Pancreas (tissue), 10 donors: ENCODE measurements around the gene FLAD1. TPM values are rescaled to one million over a fixed set of nuclear protein-coding genes. Genes with fewer than 3 reads are reported as not detected.

Source experiments
- ATAC-seq, 4 donors: fragments of 200-7000 bp; cut with Tn5 transposase; one replicate each; pipeline versions ENCODE4 v1.8.0 to v1.9.1; 2020; ENCODE audit warnings: mild to moderate bottlenecking in 4 of 4, moderate library complexity in 4 of 4
- DNase-seq, 6 donors: peaks; one replicate each; pipeline ENCODE4 v3.0.0-alpha.2; 2020
- FAIRE-seq: peaks from 2 replicates; lab custom pipeline; 2012; peaks lifted over from hg19 to GRCh38; lab: Jason Lieb, UNC
- H3K27ac ChIP-seq, 4 donors: fragments of 200-600 bp; sonication (generic); 1 replicate in 3 of 4; 2 replicates in 1 of 4; pipeline versions ENCODE4 v1.5.0 to v1.8.0; 2020
- H3K27me3 ChIP-seq, 4 donors: fragments of 200-600 bp; one replicate each; pipeline ENCODE4 v1.8.0; 2021
- H3K36me3 ChIP-seq, 3 donors: fragments of 200-600 bp; sonication (generic) in 1 of 3; one replicate each; pipeline versions ENCODE4 v1.5.0 to v1.8.0; 2020 to 2021
- H3K4me1 ChIP-seq, 3 donors: fragments of 200-600 bp; one replicate each; pipeline ENCODE4 v1.8.0; 2021
- H3K4me3 ChIP-seq, 4 donors: fragments of 200-600 bp; sonication (generic) in 2 of 4; one replicate each; pipeline versions ENCODE4 v1.5.0 to v1.8.0; 2020 to 2021
- H3K9me3 ChIP-seq, 4 donors: fragments of 200-600 bp; one replicate each; pipeline ENCODE4 v1.8.0; 2021
- CTCF ChIP-seq, 4 donors: fragments of 200-600 bp; sonication (generic) in 3 of 4; IDR thresholded peaks; one replicate each; pipeline versions ENCODE4 v1.5.0 to v1.8.0; 2021; ENCODE audit warnings: antibody characterized with exemption in 4 of 4
- WGBS, 2 donors: extraction: QIAGEN DNeasy Blood & Tissue Kit; methylation state at CpG; one replicate each; pipeline ENCODE4 v1.1.7; 2013; 5-methylcytosine and 5-hydroxymethylcytosine counted together
- intact Hi-C, 3 donors: fragments of 100-400 bp; cut with DNase I; formaldehyde crosslinking; loops; one replicate each; pipeline versions ENCODE4 v1.11.1 to v1.14.2; 2022
- polyA plus RNA-seq, 2 donors: library from polyadenylated mRNA; stranded (reverse); fragments of 200-250 nt; gene quantifications; one replicate each; pipeline ENCODE4 v1.2.3, GENCODE V29; 2013
- total RNA-seq, 6 donors: library from RNA; stranded (reverse); fragmentation: NEBNext Ultra II Directional in 4 of 6; extraction: Animal tissue kit (Norgen Biotek cat#: 25700) in 4 of 6; gene quantifications; one replicate each; pipeline versions ENCODE4 v1.2.1 to v1.2.4, GENCODE V29; 2021 to 2023
- donor health status: healthy with polysubstance abuse.
- donor health status: DM: no; HTN: no; CAD: no; lungs with moderate emphysema.
- donor health status: DM: no; HTN: no; CAD: no.
- donor health status: control.
- donor health status: control.
- donor health status: Bipolar disorder and iron deficiency.
- donor health status: DM: yes; HTN: yes; CAD: no.
- donor health status: DM: no; HTN: no; CAD: no.
- donor health status: DM: no; HTN: no; CAD: no.
- donor health status: DM: yes; HTN: yes; CAD: no.

The FLAD1 gene
- total RNA-seq (10 to 100 TPM in 4 of 6 donors, 1 to 10 TPM in 2; 8.3 to 14.1 (median 11.9) TPM), polyA plus RNA-seq (10 to 100 TPM; 22.6 to 28.6 TPM)

- Histone ChIP-seq H3K36me3 (no peaks in the 10 kb centered on the region), H3K27ac (peak within 1 kb of the TSS in 2 of 4 donors; percentile 31 to 41), H3K27me3 (no peaks in the 10 kb centered on the region), H3K4me1 (peaks cover 6 to 14% (median 7%) of the 10 kb centered on the region in 3 donors), H3K9me3 (no peaks in the 10 kb centered on the region), H3K4me3 (peak within 1 kb of the TSS; percentile 59 to 88 (median 72))
- FAIRE-seq = peak; percentile 96
- 0 to 1% methylated on average over 26 of the region's 26 CpGs for WGBS, 2 donors
- DNase-seq = peak; percentile 91 to 99 (median 98)
- ATAC-seq = peak; percentile 99 to 100 (median 100)
- no peak for TF ChIP-seq CTCF (IDR thresholded peaks at IDR 0.05)
- intact Hi-C loops = no loop called here
Measured at GRCh38 chr1:154982897-154983648, at the start of gene FLAD1. TSS of gene FLAD1 (plus strand) at chr1:154983344. CDS start at chr1:154983695, 351 bp downstream.

DNA sequence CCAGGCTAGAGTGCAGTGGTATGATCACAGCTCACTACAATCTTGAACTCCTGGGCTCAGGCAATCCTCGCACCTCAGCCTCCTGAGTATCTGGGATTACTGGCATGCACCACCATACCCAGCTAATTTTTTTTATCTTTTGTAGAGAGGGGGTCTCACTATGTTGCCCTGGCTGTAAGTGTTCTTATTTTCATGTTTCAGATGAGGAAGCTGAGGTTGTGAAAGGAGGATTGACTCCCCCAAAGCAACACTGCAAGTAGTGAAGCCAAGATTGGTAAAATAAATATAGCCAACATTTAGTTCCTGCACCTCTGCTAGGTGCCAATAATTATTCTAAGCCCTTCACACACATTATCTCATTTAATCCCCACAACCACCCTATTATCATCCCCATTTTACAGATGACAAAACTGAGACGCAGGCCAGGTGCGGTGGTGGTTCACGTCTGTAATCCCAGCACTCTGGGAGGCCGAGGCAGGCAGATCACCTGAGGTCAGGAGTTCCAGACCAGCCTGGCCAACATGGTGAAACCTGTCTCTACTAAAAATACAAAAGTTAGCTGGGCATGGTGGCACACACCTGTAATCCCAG lies 48.7 kb upstream of the FLAD1 start:
- Histone ChIP-seq H3K36me3 (no peaks in the 10 kb centered on the region), H3K27me3 (no peaks in the 10 kb centered on the region), H3K4me3 (no peak overlapping the region), H3K9me3 (no peaks in the 10 kb centered on the region), H3K4me1 (peaks cover 8 to 13% (median 11%) of the 10 kb centered on the region in 3 donors), H3K27ac (no peak overlapping the region)
- intact Hi-C loops = no loop called here
- DNase-seq (no peak), FAIRE-seq (no peak), ATAC-seq (no peak)
- WGBS, 2 donors = 97 to 99% methylated on average over 5 of the region's 5 CpGs
- TF ChIP-seq CTCF (IDR thresholded peaks at IDR 0.05) = no peak

- intact Hi-C loops = no loop called here
- DNase-seq (no peak), ATAC-seq (no peak)
Measured at GRCh38 chr1:154935749-154936554, 47.2 kb upstream of the FLAD1 start.

GRCh38 chr1:154936555-154937084 lies 46.5 kb upstream of the FLAD1 start, which contains the start of gene PMVK:
TSS of gene PMVK (minus strand) at chr1:154936719. CDS start at chr1:154936685, 34 bp downstream.
- no peak for FAIRE-seq

More at GRCh38 chr1:154935749-154936554, 47.2 kb upstream of the FLAD1 start:
- FAIRE-seq = no peak
- peaks cover 8 to 13% (median 11%) of the 10 kb centered on the region in 3 donors for H3K4me1 ChIP-seq
- no peak for TF ChIP-seq CTCF (IDR thresholded peaks at IDR 0.05)
- no peaks in the 10 kb centered on the region for H3K36me3 ChIP-seq
- WGBS, 2 donors = 30 to 37% methylated on average over 27 of the region's 27 CpGs
- H3K27me3 ChIP-seq = no peaks in the 10 kb centered on the region
- peak overlapping the region; percentile 97 to 100 (median 98) for H3K27ac ChIP-seq
- peak overlapping the region; percentile 34 to 54 (median 51) for H3K4me3 ChIP-seq
- H3K9me3 ChIP-seq = no peaks in the 10 kb centered on the region

More at GRCh38 chr1:154936555-154937084, 46.5 kb upstream of the FLAD1 start, which contains the start of gene PMVK:
- H3K9me3 ChIP-seq = no peaks in the 10 kb centered on the region
- 0% methylated on average over 43 to 45 of the region's 45 CpGs for WGBS, 2 donors
- DNase-seq = peak; percentile 92 to 98 (median 94)
- ATAC-seq = peak; percentile 91 to 96 (median 92)
- no peaks in the 10 kb centered on the region for H3K36me3 ChIP-seq
- H3K27ac ChIP-seq = peak within 1 kb of the TSS; percentile 97 to 100 (median 98)
- H3K27me3 ChIP-seq = no peaks in the 10 kb centered on the region
- TF ChIP-seq CTCF (IDR thresholded peaks at IDR 0.05) = no peak
- intact Hi-C loops = no loop called here
- peaks cover 8 to 13% (median 13%) of the 10 kb centered on the region in 3 donors for H3K4me1 ChIP-seq
- H3K4me3 ChIP-seq = peak within 1 kb of the TSS; percentile 34 to 54 (median 51)
